Lower lobe of right lung (tissue), 2 donors: Measurements from ENCODE around the gene TRIM63. TPM values are rescaled to one million over a fixed set of nuclear protein-coding genes. Genes with fewer than 3 reads are reported as not detected.

Experiments
- ATAC-seq, 2 donors: fragments of 200-7000 bp; cut with Tn5 transposase; one replicate each; pipeline ENCODE4 v1.9.1; 2020 to 2022; ENCODE audit warnings: mild to moderate bottlenecking in 2 of 2, moderate library complexity in 2 of 2
- DNase-seq: peaks from one replicate; pipeline ENCODE4 v3.0.0-alpha.2; 2020
- H3K27ac ChIP-seq: fragments of 200-600 bp; one replicate; pipeline ENCODE4 v1.8.0; 2022
- H3K27me3 ChIP-seq: fragments of 200-600 bp; one replicate; pipeline ENCODE4 v1.8.0; 2022; ENCODE audit warnings: low read depth
- H3K36me3 ChIP-seq: fragments of 200-600 bp; one replicate; pipeline ENCODE4 v1.8.0; 2022; ENCODE audit warnings: mild to moderate bottlenecking
- H3K4me1 ChIP-seq: fragments of 200-600 bp; one replicate; pipeline ENCODE4 v1.8.0; 2022
- H3K4me3 ChIP-seq: fragments of 200-600 bp; one replicate; pipeline ENCODE4 v1.8.0; 2022; ENCODE audit warnings: mild to moderate bottlenecking
- H3K9me3 ChIP-seq: fragments of 200-600 bp; one replicate; pipeline ENCODE4 v1.8.0; 2022
- CTCF ChIP-seq: fragments of 200-600 bp; IDR thresholded peaks from one replicate; pipeline ENCODE4 v1.8.0; 2022; ENCODE audit warnings: antibody characterized with exemption, mild to moderate bottlenecking
- intact Hi-C: fragments of 100-400 bp; cut with DNase I; formaldehyde crosslinking; loops from one replicate; pipeline ENCODE4 v1.11.0; 2022
- total RNA-seq: library from RNA; stranded (reverse); fragmentation: NEBNext Ultra II Directional; extraction: Animal tissue kit (Norgen Biotek cat#: 25700); gene quantifications from one replicate; pipeline ENCODE4 v1.2.1, GENCODE V29; 2021
- donor health status: DM: no; HTN: yes; CAD: no; lungs with severe emphysema.

The TRIM63 gene
- total RNA-seq, 1 donor from 2014 or later: 0.53 TPM

- Histone ChIP-seq H3K4me3 (no peak overlapping the region), H3K36me3 (no peaks in the 10 kb centered on the region), H3K27ac (no peak overlapping the region), H3K4me1 (no peaks in the 10 kb centered on the region), H3K9me3 (no peaks in the 10 kb centered on the region), H3K27me3 (peaks cover 6% of the 10 kb centered on the region)
- ATAC-seq (no peak), DNase-seq (no peak)
- no peak for TF ChIP-seq CTCF
- intact Hi-C loops: no loop called here
Measured at GRCh38 chr1:26069941-26070295, 2.5 kb upstream of the TRIM63 start.

DNA sequence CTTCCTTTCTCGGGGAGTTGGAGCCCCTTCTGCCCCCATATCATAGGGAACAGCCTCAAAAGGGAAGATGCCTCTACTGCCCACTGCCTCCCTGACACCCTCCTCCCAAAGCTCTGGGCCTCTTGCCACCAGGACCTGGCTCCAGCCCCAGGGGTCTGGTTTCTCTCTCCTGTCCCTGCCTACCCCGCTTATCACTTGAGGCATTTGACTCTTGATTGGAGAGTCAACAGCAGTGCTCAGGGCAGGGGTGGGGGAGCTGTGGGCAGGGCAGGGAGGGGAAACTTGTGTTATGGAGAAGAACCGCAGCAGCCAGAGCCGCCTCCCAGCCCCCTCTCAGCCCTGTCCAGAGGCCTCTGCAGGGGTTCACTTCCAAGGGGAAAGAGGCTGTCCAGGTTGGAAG lies 573 bp downstream of the TRIM63 start:
- H3K4me1 ChIP-seq: no peaks in the 10 kb centered on the region
- TF ChIP-seq CTCF: no peak
- ATAC-seq: no peak
- H3K4me3 ChIP-seq: no peak overlapping the region
- no peak overlapping the region for H3K27ac ChIP-seq
- H3K27me3 ChIP-seq: peaks cover 6% of the 10 kb centered on the region
- no peaks in the 10 kb centered on the region for H3K9me3 ChIP-seq
- intact Hi-C loops: no loop called here
- DNase-seq: no peak
- H3K36me3 ChIP-seq: no peaks in the 10 kb centered on the region

GRCh38 chr1:26066160-26066559 lies 1.3 kb downstream of the TRIM63 start:
- Histone ChIP-seq H3K27ac (no peak overlapping the region), H3K9me3 (no peaks in the 10 kb centered on the region), H3K27me3 (peaks cover 7% of the 10 kb centered on the region), H3K4me3 (no peak overlapping the region), H3K4me1 (no peaks in the 10 kb centered on the region), H3K36me3 (no peaks in the 10 kb centered on the region)
- TF ChIP-seq CTCF: no peak
- ATAC-seq (no peak), DNase-seq (no peak)
- intact Hi-C loops: no loop called here

DNA sequence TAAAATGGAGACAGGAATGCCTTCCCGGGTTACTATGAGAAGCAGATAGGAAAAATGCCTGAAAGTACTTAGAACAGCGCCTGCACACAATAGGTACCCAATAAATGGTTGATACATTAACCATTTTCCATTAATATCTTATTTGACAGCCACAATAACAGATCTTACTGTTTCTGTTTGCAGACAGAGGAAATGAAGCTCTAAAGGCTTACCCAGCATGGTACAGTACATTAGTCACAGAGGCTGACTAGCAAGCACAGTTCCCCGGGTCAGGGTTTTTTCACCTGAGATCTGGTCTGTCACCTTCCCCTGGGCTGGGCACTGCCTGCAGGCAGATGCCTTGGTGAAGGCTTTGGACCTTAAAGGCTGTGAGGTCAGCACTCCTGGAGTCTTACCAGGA lies 2.9 kb downstream of the TRIM63 start:
- no peak for TF ChIP-seq CTCF
- no peak overlapping the region for H3K4me3 ChIP-seq
- H3K27me3 ChIP-seq: peaks cover 9% of the 10 kb centered on the region
- no peak overlapping the region for H3K27ac ChIP-seq
- no peaks in the 10 kb centered on the region for H3K36me3 ChIP-seq
- H3K9me3 ChIP-seq: no peaks in the 10 kb centered on the region
- no peak for ATAC-seq
- no peak for DNase-seq
- H3K4me1 ChIP-seq: no peaks in the 10 kb centered on the region
- intact Hi-C loops: no loop called here

- H3K27ac ChIP-seq: no peak overlapping the region
- ATAC-seq (peak in 1 of 2 donors; percentile 20), DNase-seq (no peak)
- H3K36me3 ChIP-seq: no peaks in the 10 kb centered on the region
- peaks cover 3% of the 10 kb centered on the region for H3K27me3 ChIP-seq
- intact Hi-C loops: no loop called here
- H3K4me3 ChIP-seq: no peak overlapping the region
- no peak for TF ChIP-seq CTCF
- H3K4me1 ChIP-seq: no peaks in the 10 kb centered on the region
- no peaks in the 10 kb centered on the region for H3K9me3 ChIP-seq
Measured at GRCh38 chr1:26060832-26061574, 6.4 kb downstream of the TRIM63 start.
